ENCODE data around the gene GPR149.

Gene GPR149

GRCh38 chr3:154345422-154346122 lies 84.4 kb downstream of the GPR149 start:
- no peak for DNase-seq

GRCh38 chr3:154338570-154338969 lies 91.4 kb downstream of the GPR149 start:
- DNase-seq: no peak

- DNase-seq: no peak
These were observed 92.0 kb downstream of the GPR149 start for GRCh38 chr3:154338008-154338407.

GRCh38 chr3:154334973-154335420 lies 95.0 kb downstream of the GPR149 start:
- DNase-seq: no peak

GRCh38 chr3:154327871-154328270 lies 102.1 kb downstream of the GPR149 start:
- DNase-seq: no peak

GRCh38 chr3:154324919-154325318 lies 105.1 kb downstream of the GPR149 start:
- no peak for DNase-seq

GRCh38 chr3:154323891-154324738 lies 105.9 kb downstream of the GPR149 start, which contains the start of gene DHX36:
DHX36 (minus strand) TSS chr3:154324487; CDS start chr3:154324416, 71 bp downstream.
- DNase-seq: peak; percentile 92

GRCh38 chr3:154316974-154317767 lies 112.8 kb downstream of the GPR149 start:
- no peak for DNase-seq

- DNase-seq: no peak
These were observed 115.8 kb downstream of the GPR149 start for GRCh38 chr3:154314152-154314551.

GRCh38 chr3:154310840-154311239 lies 119.2 kb downstream of the GPR149 start:
- DNase-seq: no peak

GRCh38 chr3:154307363-154307762 lies 122.6 kb downstream of the GPR149 start:
- no peak for DNase-seq

- DNase-seq: no peak
These were observed 125.1 kb downstream of the GPR149 start for GRCh38 chr3:154304936-154305335.

GRCh38 chr3:154304116-154304786 lies 125.7 kb downstream of the GPR149 start:
- DNase-seq: no peak

GRCh38 chr3:154301561-154301960 lies 128.4 kb downstream of the GPR149 start:
- no peak for DNase-seq

- no peak for DNase-seq
These were observed 136.0 kb downstream of the GPR149 start for GRCh38 chr3:154294016-154294415.

GRCh38 chr3:154290187-154290586 lies 139.8 kb downstream of the GPR149 start:
- DNase-seq: no peak
